ENCODE measurements around the gene CPVL.

CPVL gene

DNA sequence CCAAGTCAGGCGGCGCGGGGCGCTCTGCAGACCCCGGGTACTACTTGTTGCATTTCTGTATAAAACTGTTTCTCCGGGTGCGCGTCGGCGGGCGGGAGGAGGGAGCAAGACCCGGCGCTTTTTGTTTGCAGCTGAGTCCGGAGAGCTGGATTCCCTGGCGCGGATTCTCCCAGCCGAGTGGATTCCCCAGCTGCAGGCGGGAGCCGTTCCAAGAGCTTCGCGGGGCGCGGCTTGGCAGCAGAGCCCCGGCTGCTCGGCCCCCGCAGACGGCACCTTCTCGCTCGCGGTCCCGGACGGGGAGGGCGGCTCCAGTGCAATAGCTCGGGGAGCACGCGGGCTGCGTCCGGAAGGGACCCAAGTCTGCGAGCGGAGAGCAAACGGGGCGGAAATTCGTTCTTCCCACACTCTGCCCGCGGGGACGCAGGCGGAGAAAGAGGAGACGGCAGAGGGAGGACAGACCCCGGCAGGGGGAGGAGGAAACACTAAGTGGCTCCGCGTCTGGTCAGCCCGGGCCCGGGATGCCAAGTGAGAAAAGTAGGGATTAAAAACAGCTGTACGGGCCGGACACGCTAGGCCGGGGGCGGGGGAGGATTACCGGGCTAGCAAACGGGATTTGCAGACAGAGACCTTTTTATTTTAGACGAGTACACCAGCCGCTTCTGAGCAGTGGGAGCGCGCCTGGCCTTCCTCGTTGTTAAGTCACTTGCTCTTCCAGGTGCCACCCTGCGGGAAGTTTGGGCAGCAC, 187.9 kb downstream of the CPVL start, which contains the start of gene TRIL:
Gene TRIL, minus strand, starts transcription at position 96 of the 745 bp plus-strand sequence. CDS start 284 bp downstream, outside the sequence.
- POLR2A ChIA-PET: no interaction called here
- H3K9me3 ChIP-seq (ENCODE audit: control insufficient read depth, insufficient read depth, low read depth, low read length): no peaks in the 10 kb centered on the region
- H3K4me3 ChIP-seq (ENCODE audit: low read depth, low read length): no peak within 1 kb of the TSS
- no peaks in the 10 kb centered on the region for H3K4me1 ChIP-seq (ENCODE audit: control insufficient read depth, insufficient read depth, low read length)
- H3K27ac ChIP-seq (ENCODE audit: extremely low read depth, low read depth, low read length): no peak within 1 kb of the TSS
- CTCF ChIA-PET: interaction anchor here (0.7 to 3.5 kb wide), 4 partner anchors 36 to 880 kb away, joined by 3 to 27 read pairs (median 10); no protein-coding TSS in a partner anchor
- no peaks in the 10 kb centered on the region for H3K36me3 ChIP-seq (ENCODE audit: control insufficient read depth in 2 of 2, insufficient read depth in 1 of 2, low read length in 2 of 2)
- TF ChIP-seq ZNF521 (tag by site-specific recombination; IDR thresholded peaks at IDR 0.05) (no peak), ZBTB8A (tag by site-specific recombination; IDR thresholded peaks at IDR 0.05) (no peak), ZNF423 (tag by site-specific recombination; IDR thresholded peaks at IDR 0.05) (no peak), ZNF404 (tag by site-specific recombination; IDR thresholded peaks at IDR 0.05) (no peak), GLI4 (tag by site-specific recombination; IDR thresholded peaks at IDR 0.05) (no peak), ZNF335 (tag by site-specific recombination; conservative IDR thresholded peaks at IDR 0.05) (no peak), ZSCAN30 (tag by site-specific recombination; IDR thresholded peaks at IDR 0.05) (no peak), ZNF239 (tag by site-specific recombination; IDR thresholded peaks at IDR 0.05) (no peak), HIC1 (tag by site-specific recombination; IDR thresholded peaks at IDR 0.05) (no peak), AEBP2 (tag by site-specific recombination; IDR thresholded peaks at IDR 0.05; ENCODE audit: borderline replicate concordance) (no peak), INSM2 (tag by site-specific recombination; IDR thresholded peaks at IDR 0.05) (no peak), ZNF10 (tag by site-specific recombination; IDR thresholded peaks at IDR 0.05) (no peak), ZNF16 (tag by site-specific recombination; IDR thresholded peaks at IDR 0.05; ENCODE audit: low read depth) (no peak), RBAK (tag by site-specific recombination; IDR thresholded peaks at IDR 0.05) (no peak), ZNF223 (tag by site-specific recombination; IDR thresholded peaks at IDR 0.05) (no peak), ZNF280C (tag by site-specific recombination; IDR thresholded peaks at IDR 0.05) (no peak)
- TF ChIP-seq, protein P1, sequence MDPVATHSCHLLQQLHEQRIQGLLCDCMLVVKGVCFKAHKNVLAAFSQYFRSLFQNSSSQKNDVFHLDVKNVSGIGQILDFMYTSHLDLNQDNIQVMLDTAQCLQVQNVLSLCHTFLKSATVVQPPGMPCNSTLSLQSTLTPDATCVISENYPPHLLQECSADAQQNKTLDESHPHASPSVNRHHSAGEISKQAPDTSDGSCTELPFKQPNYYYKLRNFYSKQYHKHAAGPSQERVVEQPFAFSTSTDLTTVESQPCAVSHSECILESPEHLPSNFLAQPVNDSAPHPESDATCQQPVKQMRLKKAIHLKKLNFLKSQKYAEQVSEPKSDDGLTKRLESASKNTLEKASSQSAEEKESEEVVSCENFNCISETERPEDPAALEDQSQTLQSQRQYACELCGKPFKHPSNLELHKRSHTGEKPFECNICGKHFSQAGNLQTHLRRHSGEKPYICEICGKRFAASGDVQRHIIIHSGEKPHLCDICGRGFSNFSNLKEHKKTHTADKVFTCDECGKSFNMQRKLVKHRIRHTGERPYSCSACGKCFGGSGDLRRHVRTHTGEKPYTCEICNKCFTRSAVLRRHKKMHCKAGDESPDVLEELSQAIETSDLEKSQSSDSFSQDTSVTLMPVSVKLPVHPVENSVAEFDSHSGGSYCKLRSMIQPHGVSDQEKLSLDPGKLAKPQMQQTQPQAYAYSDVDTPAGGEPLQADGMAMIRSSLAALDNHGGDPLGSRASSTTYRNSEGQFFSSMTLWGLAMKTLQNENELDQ (tag by site-specific recombination; IDR thresholded peaks at IDR 0.05; ENCODE audit: low read depth): no peak

All from HEK293 (cell line).